Small intestine (tissue), 16 donors: Measurements from ENCODE around the gene ALDH1A1. TPM values are rescaled to one million over a fixed set of nuclear protein-coding genes. Genes with fewer than 3 reads are reported as not detected.
A peak's percentile ranks its signal among the peaks of the same experiment; 100 is the strongest.

ENCODE experiments used
- DNase-seq, 2 donors: peaks; one replicate each; pipeline versions ENCODE4 v3.0.0 to v3.0.0-alpha.2; 2013
- FAIRE-seq: peaks from 2 replicates; lab custom pipeline; 2012; peaks lifted over from hg19 to GRCh38; lab: Jason Lieb, UNC
- H3K27ac ChIP-seq, 3 donors: one replicate each; pipeline ENCODE4 v1.5.1; 2013; ENCODE audit warnings: low read length in 2 of 3, mild to moderate bottlenecking in 2 of 3, control low read depth in 1 of 3, inconsistent platforms in 1 of 3, low read depth in 1 of 3, moderate library complexity in 1 of 3
- H3K27me3 ChIP-seq, 3 donors: one replicate each; pipeline ENCODE4 v1.6.1; 2013; ENCODE audit warnings: low read length in 3 of 3, inconsistent platforms in 1 of 3; ENCODE audit not compliant: control insufficient read depth in 3 of 3, insufficient read depth in 3 of 3
- H3K36me3 ChIP-seq, 3 donors: one replicate each; pipeline ENCODE4 v1.6.1; 2013; ENCODE audit warnings: low read length in 3 of 3, inconsistent platforms in 1 of 3, low read depth in 1 of 3, mild to moderate bottlenecking in 1 of 3, moderate library complexity in 1 of 3; ENCODE audit not compliant: control insufficient read depth in 3 of 3, insufficient read depth in 2 of 3
- H3K4me1 ChIP-seq, 3 donors: one replicate each; pipeline ENCODE4 v1.6.1; 2013; ENCODE audit warnings: low read length in 2 of 3, inconsistent platforms in 1 of 3, low read depth in 1 of 3, mild to moderate bottlenecking in 1 of 3, moderate library complexity in 1 of 3; ENCODE audit not compliant: control insufficient read depth in 3 of 3, insufficient read depth in 2 of 3
- H3K4me3 ChIP-seq, 3 donors: one replicate each; pipeline ENCODE4 v1.5.1; 2013; ENCODE audit warnings: low read length in 3 of 3, control low read depth in 1 of 3, inconsistent platforms in 1 of 3, low read depth in 1 of 3, mild to moderate bottlenecking in 1 of 3, moderate library complexity in 1 of 3
- H3K9me3 ChIP-seq, 2 donors: one replicate each; pipeline ENCODE4 v1.6.1; 2013; ENCODE audit warnings: low read depth in 1 of 2, low read length in 1 of 2; ENCODE audit not compliant: control insufficient read depth in 2 of 2, insufficient read depth in 1 of 2
- WGBS, 3 donors: extraction: QIAGEN DNeasy Blood & Tissue Kit; methylation state at CpG; one replicate each; pipeline ENCODE4 v1.1.7; 2013; 5-methylcytosine and 5-hydroxymethylcytosine counted together
- long read RNA-seq, 10 donors: transcript quantifications; one replicate each; lab custom pipeline, GENCODE V29; 2026
- polyA plus RNA-seq, 4 donors: library from polyadenylated mRNA; stranded (reverse) in 3 of 4; unstranded in 1 of 4; fragments of 200-250 nt in 3 of 4; fragments of 120-200 nt in 1 of 4; gene quantifications; one replicate each; pipeline versions ENCODE4 v1.2.1 to v1.2.3, GENCODE V29; 2013
- donor health status: healthy with polysubstance abuse.
- donor health status: control.
- donor health status: control.
- donor health status: Bipolar disorder and iron deficiency.
- donor health status: healthy.

Gene ALDH1A1
- 100 to 1,000 TPM; 181 to 828 (median 255) TPM for polyA plus RNA-seq
- long read RNA-seq, donor 1, transcript ALDH1A1-201 (13 exons, 2,107 nt) = major isoform, 75 of 167 reads
- long read RNA-seq, donor 1, partial matches to known transcripts = 91 of 167 reads
- long read RNA-seq, donor 1, other reads (novel, unspliced or antisense) = 0 of 167 reads
- long read RNA-seq, donor 2, transcript ALDH1A1-201 (13 exons, 2,107 nt) = major isoform, 13 of 13 reads
- long read RNA-seq, donor 2, partial matches to known transcripts = 0 of 13 reads
- long read RNA-seq, donor 2, other reads (novel, unspliced or antisense) = 0 of 13 reads
- long read RNA-seq, donor 3, transcript ALDH1A1-201 (13 exons, 2,107 nt) = major isoform, 12 of 20 reads
- long read RNA-seq, donor 3, partial matches to known transcripts = 8 of 20 reads
- long read RNA-seq, donor 3, other reads (novel, unspliced or antisense) = 0 of 20 reads
- long read RNA-seq, donor 4, partial matches to known transcripts = 0 of 2 reads
- long read RNA-seq, donor 4, other reads (novel, unspliced or antisense) = 0 of 2 reads
- long read RNA-seq, donor 5, partial matches to known transcripts = 12 of 15 reads
- long read RNA-seq, donor 5, other reads (novel, unspliced or antisense) = 0 of 15 reads
- long read RNA-seq, donor 6, transcript ALDH1A1-201 (13 exons, 2,107 nt) = major isoform, 26 of 50 reads
- long read RNA-seq, donor 6, partial matches to known transcripts = 23 of 50 reads
- long read RNA-seq, donor 6, other reads (novel, unspliced or antisense) = 0 of 50 reads
- long read RNA-seq, donor 7, partial matches to known transcripts = 0 of 1 reads
- long read RNA-seq, donor 7, other reads (novel, unspliced or antisense) = 0 of 1 reads
- long read RNA-seq, donor 8, partial matches to known transcripts = 0 of 1 reads
- long read RNA-seq, donor 8, other reads (novel, unspliced or antisense) = 0 of 1 reads
- long read RNA-seq, donor 9, transcript ALDH1A1-201 (13 exons, 2,107 nt) = major isoform, 12 of 12 reads
- long read RNA-seq, donor 9, partial matches to known transcripts = 0 of 12 reads
- long read RNA-seq, donor 9, other reads (novel, unspliced or antisense) = 0 of 12 reads
- long read RNA-seq, donor 10, transcript ALDH1A1-201 (13 exons, 2,107 nt) = major isoform, 81 of 178 reads
- long read RNA-seq, donor 10, partial matches to known transcripts = 95 of 178 reads
- long read RNA-seq, donor 10, other reads (novel, unspliced or antisense) = 0 of 178 reads

GRCh38 chr9:72952914-72953313 is at the start of gene ALDH1A1:
TSS of gene ALDH1A1 (minus strand) at chr9:72953053. CDS start at chr9:72953000, 53 bp downstream.
- Histone ChIP-seq H3K27ac (peak within 1 kb of the TSS; percentile 68 to 77 (median 75)), H3K4me3 (peak within 1 kb of the TSS in 2 of 3 donors; percentile 35 to 62), H3K9me3 (no peaks in the 10 kb centered on the region), H3K4me1 (peaks cover 0 to 19% (median 2%) of the 10 kb centered on the region in 3 donors), H3K27me3 (no peaks in the 10 kb centered on the region), H3K36me3 (no peaks in the 10 kb centered on the region)
- peak; percentile 69 to 89 for DNase-seq
- 1 to 9% (median 3%) methylated on average over 9 of the region's 9 CpGs for WGBS, 3 donors
- FAIRE-seq = peak; percentile 84

- Histone ChIP-seq H3K4me1 (peaks cover 1 to 4% (median 2%) of the 10 kb centered on the region in 3 donors), H3K9me3 (no peaks in the 10 kb centered on the region), H3K27me3 (no peaks in the 10 kb centered on the region), H3K4me3 (no peak overlapping the region), H3K27ac (no peak overlapping the region), H3K36me3 (no peaks in the 10 kb centered on the region)
- DNase-seq (no peak), FAIRE-seq (no peak)
- 94 to 99% (median 98%) methylated on average over 3 of the region's 3 CpGs for WGBS, 3 donors
These were observed 49.0 kb upstream of the ALDH1A1 start for GRCh38 chr9:73001860-73002259.

GRCh38 chr9:72998363-72998762 is 45.5 kb upstream of the ALDH1A1 start:
- no peaks in the 10 kb centered on the region for H3K27me3 ChIP-seq
- no peaks in the 10 kb centered on the region for H3K9me3 ChIP-seq
- DNase-seq = no peak
- no peak overlapping the region for H3K27ac ChIP-seq
- H3K4me1 ChIP-seq = peaks cover 1 to 4% (median 2%) of the 10 kb centered on the region in 3 donors
- H3K36me3 ChIP-seq = no peaks in the 10 kb centered on the region
- 83 to 92% (median 83%) methylated on average over 4 of the region's 4 CpGs for WGBS, 3 donors
- FAIRE-seq = peak; percentile 19
- H3K4me3 ChIP-seq = no peak overlapping the region

GRCh38 chr9:72997387-72997995 is 44.6 kb upstream of the ALDH1A1 start:
- H3K27ac ChIP-seq = peak overlapping the region in 1 of 3 donors; percentile 41
- peak; percentile 57 to 70 for DNase-seq
- H3K27me3 ChIP-seq = no peaks in the 10 kb centered on the region
- no peak overlapping the region for H3K4me3 ChIP-seq
- no peak for FAIRE-seq
- 25 to 31% (median 30%) methylated on average over 9 of the region's 9 CpGs for WGBS, 3 donors
- H3K36me3 ChIP-seq = no peaks in the 10 kb centered on the region
- peaks cover 1 to 4% (median 2%) of the 10 kb centered on the region in 3 donors for H3K4me1 ChIP-seq
- no peaks in the 10 kb centered on the region for H3K9me3 ChIP-seq

GRCh38 chr9:72996684-72997314 is 43.9 kb upstream of the ALDH1A1 start:
- Histone ChIP-seq H3K4me1 (peaks cover 1 to 4% (median 2%) of the 10 kb centered on the region in 3 donors), H3K27me3 (no peaks in the 10 kb centered on the region), H3K27ac (no peak overlapping the region), H3K9me3 (no peaks in the 10 kb centered on the region), H3K36me3 (no peaks in the 10 kb centered on the region), H3K4me3 (no peak overlapping the region)
- DNase-seq = no peak
- no peak for FAIRE-seq

- WGBS, 3 donors = 46 to 80% (median 80%) methylated on average over 2 of the region's 2 CpGs
- no peak for DNase-seq
- Histone ChIP-seq H3K27ac (no peak overlapping the region), H3K36me3 (no peaks in the 10 kb centered on the region), H3K27me3 (no peaks in the 10 kb centered on the region), H3K4me3 (no peak overlapping the region), H3K9me3 (no peaks in the 10 kb centered on the region), H3K4me1 (peaks cover 1 to 4% (median 2%) of the 10 kb centered on the region in 3 donors)
- FAIRE-seq = no peak
These were observed 43.3 kb upstream of the ALDH1A1 start for GRCh38 chr9:72996114-72996513.

GRCh38 chr9:72995131-72996024 is 42.5 kb upstream of the ALDH1A1 start:
- Histone ChIP-seq H3K27me3 (no peaks in the 10 kb centered on the region), H3K27ac (peak overlapping the region in 1 of 3 donors; percentile 3), H3K36me3 (no peaks in the 10 kb centered on the region), H3K9me3 (no peaks in the 10 kb centered on the region), H3K4me3 (no peak overlapping the region), H3K4me1 (peaks cover 1 to 4% (median 2%) of the 10 kb centered on the region in 3 donors)
- WGBS, 3 donors = 18 to 60% (median 30%) methylated on average over 5 of the region's 5 CpGs
- peak; percentile 32 to 84 for DNase-seq
- FAIRE-seq = peak; percentile 44
